ENCODE data around the gene UPK3BL1.
"Not testable (repeated sequence)": the region's sequence is repeated elsewhere in the genome, so short reads cannot be mapped to it uniquely, and the experiment has no call there.

The UPK3BL1 gene, protein sequence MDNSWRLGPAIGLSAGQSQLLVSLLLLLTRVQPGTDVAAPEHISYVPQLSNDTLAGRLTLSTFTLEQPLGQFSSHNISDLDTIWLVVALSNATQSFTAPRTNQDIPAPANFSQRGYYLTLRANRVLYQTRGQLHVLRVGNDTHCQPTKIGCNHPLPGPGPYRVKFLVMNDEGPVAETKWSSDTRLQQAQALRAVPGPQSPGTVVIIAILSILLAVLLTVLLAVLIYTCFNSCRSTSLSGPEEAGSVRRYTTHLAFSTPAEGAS

DNA sequence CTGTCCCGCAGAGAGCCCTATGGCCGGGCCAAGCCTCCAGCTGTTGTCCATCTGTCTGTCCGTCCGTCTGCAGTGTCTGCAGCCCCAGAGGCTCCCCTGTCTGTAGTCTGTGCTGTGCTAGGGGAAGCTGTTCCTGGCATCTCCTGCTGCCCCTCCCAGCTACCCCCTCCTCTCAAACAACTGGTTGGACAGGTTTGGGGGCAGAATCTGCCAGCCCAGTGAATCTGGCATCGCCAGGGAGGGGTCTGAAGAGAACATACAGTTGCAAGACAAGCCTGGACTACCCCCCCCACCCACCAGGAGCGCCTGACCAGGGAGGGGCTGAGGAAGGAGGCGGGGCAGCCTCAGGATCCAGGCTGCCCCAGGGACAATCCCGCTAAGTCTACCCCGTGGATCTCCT, at the start of gene UPK3BL1:
TSS of gene UPK3BL1 (minus strand) at position 101 of the 400 bp plus-strand sequence. CDS start at position 51, 50 bp downstream.
- not testable (repeated sequence) for DNase-seq

- DNase-seq = not testable (repeated sequence)
Observed at GRCh38 chr7:102690602-102691001, 48.0 kb upstream of the UPK3BL1 start.

GRCh38 chr7:102689436-102690282, 47.1 kb upstream of the UPK3BL1 start:
- DNase-seq = not testable (repeated sequence)

DNA sequence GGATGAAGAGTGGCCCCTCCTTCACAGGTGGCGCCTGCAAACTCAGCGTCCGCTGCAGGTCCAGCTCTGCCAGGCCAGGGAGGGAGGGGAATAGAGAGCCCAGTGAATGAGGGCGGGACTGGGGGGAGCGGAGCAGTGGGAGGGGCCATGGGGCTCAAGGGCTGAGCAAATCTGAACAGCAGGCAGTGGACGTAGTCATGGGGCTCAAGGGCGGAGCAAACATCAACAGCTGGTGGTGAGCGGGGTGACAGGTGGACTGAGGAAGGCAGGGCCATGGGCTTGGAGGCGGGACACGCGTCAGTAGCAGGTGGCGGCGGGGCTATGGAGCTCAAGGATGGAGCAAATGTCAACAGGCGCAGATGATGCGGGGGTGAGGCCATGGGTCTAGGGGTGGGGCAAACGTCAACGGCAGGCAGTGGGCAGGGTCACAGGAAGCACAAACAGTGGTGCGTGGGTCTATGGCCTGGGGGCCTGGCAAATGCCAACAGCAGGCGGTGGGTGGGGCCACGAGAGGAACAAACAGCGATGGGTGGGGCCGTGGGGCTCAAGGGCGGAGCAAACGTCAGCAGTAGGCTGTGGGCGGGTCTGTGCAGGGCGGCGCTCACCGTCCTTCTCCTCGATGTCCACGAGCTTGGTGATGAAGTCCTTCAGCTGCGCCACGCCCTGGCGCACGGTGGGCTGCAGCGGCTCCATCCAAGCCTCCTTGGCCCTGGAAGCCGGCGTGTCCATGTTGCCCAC, 45.9 kb upstream of the UPK3BL1 start:
- not testable (repeated sequence) for DNase-seq

- DNase-seq = not testable (repeated sequence)
Observed at GRCh38 chr7:102682560-102682959, 40.0 kb upstream of the UPK3BL1 start.

DNA sequence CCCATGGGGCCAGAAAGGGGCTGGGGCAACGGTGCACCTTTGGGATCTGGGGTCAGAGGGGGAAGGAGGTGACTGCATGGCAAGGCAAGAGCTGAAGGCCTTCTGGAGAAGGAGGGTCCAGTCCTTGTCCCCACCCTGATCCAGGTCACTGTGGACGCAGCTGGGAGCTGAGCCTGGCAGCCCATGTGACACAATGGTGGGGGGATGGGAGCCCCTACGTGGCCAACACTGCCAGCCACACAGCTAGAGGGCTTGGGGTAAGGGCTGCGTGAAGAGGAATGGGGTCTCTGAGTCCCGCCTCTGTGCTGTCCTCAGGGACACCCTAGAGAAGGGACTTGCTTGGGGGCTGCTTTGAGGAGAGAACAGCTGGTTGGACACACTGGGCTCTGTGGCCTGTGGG, 38.2 kb upstream of the UPK3BL1 start:
- DNase-seq = not testable (repeated sequence)

DNA sequence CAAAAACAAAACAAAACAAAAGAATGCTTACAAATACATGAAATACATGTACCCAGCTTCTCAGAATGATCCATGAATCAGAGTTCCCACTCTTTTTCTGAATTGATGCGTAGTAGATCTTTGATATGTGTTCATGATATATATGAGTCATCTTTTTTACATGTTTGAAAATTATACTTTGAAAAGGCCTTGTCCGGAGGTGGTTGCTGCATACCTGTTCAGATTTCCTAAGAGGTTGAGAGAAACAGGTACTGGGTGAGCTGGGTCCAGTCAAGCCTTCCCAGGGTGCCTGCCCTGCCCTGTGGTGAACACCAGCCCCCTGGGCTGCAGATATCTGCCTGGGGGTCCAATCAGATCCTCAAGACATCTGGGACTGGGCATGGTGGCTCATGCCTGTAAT, 33.0 kb upstream of the UPK3BL1 start:
- not testable (repeated sequence) for DNase-seq

DNA sequence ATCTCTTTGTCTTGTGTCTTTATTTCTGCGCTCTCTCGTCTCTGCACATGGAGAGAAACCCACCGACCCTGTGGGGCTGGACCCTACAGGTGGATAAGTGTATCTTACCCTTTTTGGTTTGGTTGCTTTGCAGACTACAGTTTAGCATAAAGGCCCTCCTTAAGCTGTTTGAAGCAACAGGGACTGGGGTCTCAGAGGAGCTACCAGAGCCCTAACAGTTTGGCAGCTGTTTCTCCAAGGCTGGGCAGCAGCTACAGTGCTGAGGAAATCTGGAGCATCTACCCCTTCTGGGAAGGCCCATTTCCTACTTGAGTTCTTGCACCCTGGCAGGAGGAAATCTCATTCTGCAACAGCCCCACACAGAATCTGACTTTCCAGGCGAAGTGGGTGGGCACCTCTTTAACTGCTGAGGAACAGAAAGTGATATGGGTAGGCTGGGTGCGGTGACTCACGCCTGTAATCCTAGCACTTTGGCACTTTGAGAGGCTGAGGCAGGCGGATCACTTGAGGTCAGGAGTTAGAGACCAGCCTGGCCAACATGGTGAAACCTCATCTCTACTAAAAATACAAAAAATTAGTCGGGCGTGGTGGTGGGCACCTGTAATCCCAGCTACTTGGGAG, 31.0 kb upstream of the UPK3BL1 start:
- DNase-seq = not testable (repeated sequence)

DNA sequence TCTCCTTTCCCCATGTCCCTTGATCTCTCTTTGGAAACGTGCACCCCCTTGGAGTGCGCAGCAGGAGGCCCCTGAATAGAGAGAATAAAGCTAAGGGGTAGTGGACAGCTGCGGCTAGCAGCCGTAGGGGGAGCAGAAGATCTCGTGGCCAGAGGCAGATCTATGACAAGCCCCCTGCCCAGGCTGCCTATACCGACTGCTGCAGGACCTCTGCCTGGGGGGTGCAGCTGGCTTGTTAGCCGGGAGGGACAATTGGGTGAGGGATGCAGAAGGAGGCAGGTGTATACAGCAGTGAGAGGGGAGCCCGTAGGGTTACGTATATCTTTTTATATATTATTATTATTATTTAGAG, 29.3 kb upstream of the UPK3BL1 start:
- not testable (repeated sequence) for DNase-seq

DNA sequence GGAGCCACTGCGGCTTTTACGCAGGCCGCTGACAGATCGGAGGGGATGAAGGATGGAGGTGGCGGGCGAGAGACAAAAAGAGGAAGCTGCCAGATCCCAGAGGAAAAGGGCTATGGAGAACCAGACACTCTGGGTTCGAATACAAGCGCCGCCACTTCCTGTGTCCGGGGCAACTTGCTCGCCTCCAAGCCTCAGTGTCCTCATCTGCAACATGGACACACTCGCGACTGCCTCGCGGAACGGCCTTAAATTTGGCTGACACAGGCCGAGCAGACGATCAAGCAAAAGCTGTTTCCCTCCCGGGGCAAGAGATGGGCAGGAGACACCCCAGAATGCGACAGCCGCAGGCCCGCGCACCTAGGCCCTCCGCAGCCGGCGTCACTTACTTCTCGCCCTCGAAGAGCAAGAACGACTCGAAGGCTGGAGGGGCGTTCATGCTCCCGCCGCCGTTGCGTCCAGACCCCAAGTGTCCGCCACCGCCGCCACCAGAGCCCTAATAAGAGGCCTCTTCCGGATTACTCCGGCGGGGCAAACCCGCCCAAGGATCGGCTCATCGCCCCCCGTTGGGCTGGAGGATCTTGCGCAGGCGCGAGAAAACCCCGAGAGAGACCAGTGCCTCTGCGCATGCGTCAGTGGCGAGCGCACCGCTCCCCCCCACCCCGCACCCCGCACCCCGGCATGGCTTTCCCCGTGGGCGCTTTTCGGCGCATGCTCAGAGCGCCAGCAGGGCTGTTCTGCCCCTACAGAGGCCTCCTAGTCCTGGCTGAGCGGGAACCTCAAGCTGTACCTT, 28.8 kb upstream of the UPK3BL1 start, which contains the start of gene POLR2J2:
TSS of gene POLR2J2 (minus strand) at position 498 of the 790 bp plus-strand sequence. CDS start at position 436, 62 bp downstream.
- DNase-seq = not testable (repeated sequence)

DNA sequence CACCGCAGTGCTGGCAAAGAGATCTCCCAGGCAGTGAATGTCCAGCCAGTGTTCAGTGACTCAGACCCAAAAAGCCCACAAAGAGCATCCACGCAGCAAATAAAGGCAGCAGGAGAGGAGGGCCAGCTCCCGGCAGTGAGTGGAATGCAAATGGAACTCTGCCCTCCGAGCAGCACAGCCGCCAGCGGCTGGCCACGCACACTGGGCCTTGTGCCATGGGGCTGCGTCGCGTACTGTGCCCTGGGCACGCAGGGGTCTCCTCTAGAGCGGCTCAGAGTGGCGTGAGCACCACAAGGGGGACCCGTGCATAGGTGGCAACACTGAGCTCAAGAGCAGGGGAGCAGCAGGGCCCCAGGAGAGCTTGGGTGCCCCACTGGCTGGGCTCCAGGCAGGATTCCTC, 24.9 kb upstream of the UPK3BL1 start:
- not testable (repeated sequence) for DNase-seq

GRCh38 chr7:102666850-102667249, 24.3 kb upstream of the UPK3BL1 start:
- DNase-seq = not testable (repeated sequence)

- DNase-seq = not testable (repeated sequence)
Observed at GRCh38 chr7:102664765-102665164, 22.2 kb upstream of the UPK3BL1 start.

GRCh38 chr7:102649924-102650323, 7.3 kb upstream of the UPK3BL1 start, which contains the start of gene SPDYE2B:
SPDYE2B (plus strand) TSS chr7:102650319; CDS start chr7:102652349, 2,030 bp downstream.
- not testable (repeated sequence) for DNase-seq

GRCh38 chr7:102647813-102648212, 5.2 kb upstream of the UPK3BL1 start:
- not testable (repeated sequence) for DNase-seq

GRCh38 chr7:102643404-102643803, 813 bp upstream of the UPK3BL1 start:
- not testable (repeated sequence) for DNase-seq

DNA sequence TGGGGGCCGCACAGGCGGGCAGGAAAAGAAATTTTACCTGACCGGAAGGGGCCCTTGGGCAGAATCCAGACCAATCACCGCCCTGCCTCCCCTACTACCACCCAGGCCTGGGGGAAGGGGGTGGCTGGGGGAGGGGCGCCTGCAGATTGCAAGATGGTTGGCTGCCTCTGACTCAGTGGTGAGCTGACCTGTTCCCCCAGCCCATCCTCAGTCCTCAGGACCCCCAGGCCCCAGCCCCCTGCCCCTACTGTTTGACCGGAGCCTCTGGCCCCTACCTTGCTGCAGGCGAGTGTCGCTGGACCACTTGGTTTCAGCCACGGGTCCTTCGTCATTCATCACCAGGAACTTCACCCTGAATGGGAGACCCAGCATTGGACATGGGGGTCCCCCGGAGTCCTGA, 3.7 kb downstream of the UPK3BL1 start:
- not testable (repeated sequence) for DNase-seq

DNA sequence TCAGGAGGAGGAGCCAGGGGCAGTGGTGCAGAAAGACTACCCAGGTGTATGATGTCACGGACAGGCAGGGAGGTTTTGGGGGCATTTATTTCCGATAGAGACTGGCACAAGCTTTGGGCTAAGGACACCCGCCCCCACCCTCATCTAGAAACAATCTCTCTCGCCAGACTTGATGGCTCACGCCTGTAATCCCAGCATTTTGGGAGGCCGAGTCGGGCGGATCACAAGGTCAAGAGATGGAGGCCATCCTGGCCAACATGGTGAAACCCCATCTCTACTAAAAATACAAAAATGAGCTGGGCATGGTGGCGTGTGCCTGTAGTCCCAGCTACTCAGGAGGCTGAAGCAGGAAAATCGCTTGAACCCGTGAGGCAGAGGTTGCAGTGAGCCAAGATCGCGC, 5.6 kb downstream of the UPK3BL1 start:
- DNase-seq = not testable (repeated sequence)

DNA sequence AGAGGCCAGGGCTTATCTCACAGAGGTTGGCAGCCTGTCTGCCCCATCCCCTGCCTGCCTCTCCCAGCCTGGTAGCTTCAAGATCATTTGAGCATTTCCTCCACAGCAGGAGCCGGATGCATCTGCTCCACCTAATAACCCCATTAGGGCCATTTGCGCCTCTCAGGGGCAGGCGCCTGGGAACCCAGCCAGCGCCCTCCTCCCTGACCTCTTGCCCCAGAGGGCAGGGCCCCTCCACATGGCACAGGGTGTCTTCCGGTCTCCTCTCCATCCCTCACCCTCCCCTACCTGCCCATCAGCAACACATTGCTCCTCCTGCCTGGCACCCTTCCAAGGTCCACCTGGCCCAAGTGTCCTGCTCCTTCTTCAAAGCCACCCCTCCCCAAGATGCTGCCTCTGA, 7.2 kb downstream of the UPK3BL1 start:
- DNase-seq = not testable (repeated sequence)

GRCh38 chr7:102634299-102634698, 8.3 kb downstream of the UPK3BL1 start:
- not testable (repeated sequence) for DNase-seq

- not testable (repeated sequence) for DNase-seq
Observed at GRCh38 chr7:102630622-102631021, 12.0 kb downstream of the UPK3BL1 start.
